KG1 (cell line): ENCODE results near the gene IL15RA.
"Not testable (repeated sequence)": the region's sequence is repeated elsewhere in the genome, so short reads cannot be mapped to it uniquely, and the experiment has no call there.

Experiments
- DNase-seq: peaks from one replicate; lab custom pipeline; 2025; lab: John Stamatoyannopoulos, UW

Gene IL15RA

DNA sequence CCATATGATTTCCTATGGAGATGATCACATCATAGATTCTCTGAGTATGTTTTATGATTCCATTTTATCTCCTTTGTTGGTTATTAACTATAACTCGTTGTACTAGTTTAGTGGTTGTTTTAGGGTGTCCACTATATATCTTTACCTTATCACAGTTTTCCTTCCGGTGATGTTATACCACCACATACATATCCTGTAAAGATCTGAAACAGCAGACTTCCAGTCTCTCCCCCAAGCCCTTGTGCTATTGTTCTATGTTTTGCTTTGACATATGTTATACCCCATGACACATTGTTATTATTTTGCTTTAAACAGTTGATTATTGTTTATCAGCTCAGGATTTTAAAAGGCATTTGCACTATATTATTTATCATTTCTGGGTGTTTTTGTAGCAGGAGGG lies 7.3 kb downstream of the IL15RA start:
- no peak for DNase-seq

DNA sequence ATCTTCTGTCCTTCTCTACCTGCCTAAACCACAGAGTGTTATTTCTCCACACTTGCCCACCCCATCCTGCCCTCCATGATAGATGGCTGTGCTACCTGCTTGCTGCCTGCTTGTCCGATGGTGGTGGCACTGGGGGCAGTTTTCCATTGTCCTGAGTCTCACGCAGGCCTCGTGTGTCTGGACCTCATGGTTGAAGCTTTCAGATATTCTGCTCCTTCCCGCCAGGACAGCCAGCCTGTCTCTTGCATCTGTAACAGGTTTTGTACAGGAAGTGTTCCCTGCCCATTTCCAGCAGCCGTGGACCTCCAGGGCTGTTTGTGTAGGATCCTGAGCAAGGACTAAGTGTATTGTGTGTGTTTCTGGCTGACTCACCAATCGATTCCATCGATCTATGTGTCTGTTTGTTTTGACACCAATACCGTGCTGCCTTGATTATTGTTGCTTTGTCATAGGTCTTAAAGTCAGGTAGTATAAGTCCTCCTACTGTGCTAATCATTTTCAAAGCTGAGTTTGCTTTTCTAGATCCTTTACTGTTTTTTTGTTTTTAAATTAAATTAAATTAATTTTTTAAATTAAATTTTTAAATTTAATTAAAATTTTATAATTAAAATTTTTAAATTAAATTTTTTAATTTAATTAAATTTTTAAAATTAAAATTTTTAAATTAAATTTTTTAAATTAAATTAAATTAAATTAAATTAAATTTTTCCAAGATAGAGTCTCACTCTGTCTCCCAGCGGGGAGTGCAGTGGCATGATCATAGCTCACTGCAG lies 8.5 kb downstream of the IL15RA start:
- DNase-seq = no peak

DNA sequence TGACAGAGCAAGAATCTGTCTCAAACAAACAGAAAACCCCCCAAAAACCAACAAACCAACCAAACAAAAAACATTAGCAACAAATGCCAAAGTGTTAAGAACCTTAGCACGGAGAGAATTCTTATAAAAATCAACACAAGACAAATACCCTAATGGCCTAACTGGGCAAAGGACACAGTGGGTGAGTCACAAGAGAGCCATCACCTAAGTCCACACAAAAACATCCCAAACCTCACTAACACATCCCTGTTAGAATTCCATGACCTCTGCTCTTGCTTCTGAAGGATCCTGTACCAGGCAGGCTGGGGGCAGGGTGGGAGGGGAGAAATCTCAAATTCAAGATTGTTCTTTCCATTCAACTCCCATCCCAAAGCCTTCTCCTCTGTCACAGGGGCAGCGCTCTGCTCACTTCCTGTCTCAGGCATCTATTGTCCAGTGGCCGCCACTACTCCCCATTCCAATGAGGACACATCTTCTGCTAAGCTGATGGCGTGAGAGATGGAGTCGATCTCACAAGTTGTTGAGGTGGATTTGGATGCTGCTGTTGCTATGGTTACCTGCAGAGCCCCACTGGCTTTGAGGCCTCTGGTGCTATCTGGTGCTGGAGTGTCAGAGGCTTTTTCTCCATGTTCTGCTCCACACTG lies 9.2 kb downstream of the IL15RA start:
- DNase-seq = no peak

DNA sequence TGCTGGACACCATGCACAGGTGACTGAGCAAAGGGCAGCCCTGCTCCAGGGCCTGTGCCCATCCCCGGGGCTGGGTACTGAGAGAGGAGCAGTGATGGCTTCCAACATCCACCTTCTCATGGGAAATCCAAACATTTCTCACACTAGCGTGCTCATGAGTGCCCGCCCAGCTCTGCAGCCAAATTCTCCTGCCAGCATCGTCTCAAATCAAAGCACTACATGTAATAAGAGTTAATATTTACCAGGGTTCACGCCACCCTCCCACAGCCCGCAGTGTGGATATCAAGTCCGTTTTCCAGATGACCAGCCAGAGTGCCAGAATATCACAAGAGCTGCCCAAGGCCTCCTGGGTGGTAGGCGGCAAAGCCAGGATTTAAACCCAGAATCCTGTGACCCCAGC lies 12.1 kb downstream of the IL15RA start:
- DNase-seq = no peak

DNA sequence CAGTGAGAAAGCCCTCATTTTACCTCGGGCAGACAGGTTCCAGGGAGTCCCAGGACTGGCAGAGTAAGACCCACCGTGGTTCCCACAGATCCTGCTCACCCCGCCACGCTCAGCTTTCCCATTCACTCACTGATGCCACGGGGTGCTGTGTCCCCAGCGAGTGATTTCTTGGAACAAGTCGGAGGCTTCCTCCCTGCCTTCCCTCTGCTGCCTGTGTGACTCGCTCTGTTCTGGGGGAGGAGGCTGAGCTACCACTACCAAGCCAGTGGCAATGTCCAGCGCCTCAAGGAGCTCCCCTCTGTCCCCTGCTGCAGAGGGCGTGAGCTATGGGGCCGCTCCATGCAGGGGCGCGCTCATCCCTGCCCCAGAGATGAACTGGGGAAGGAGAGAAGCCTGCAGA lies 12.6 kb downstream of the IL15RA start:
- DNase-seq = no peak

DNA sequence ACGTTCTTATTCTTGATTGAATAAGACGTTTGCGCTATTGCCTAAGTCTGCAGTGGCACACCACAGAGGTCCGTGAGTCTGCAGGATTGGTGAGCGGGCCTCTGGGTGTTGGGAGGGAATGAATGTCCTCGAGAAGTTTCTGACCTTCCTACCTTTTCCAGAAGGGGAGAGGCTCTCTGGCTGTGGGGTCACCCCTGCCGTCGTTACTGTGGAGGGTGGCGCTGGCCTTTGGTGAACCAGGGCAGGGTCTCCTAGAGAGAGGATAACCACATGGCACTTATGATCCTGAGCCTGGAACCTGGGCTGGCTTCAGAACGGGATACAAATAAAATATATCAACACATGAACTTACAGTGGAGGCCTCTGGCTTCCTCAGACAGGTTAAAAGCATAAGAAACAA lies 13.8 kb downstream of the IL15RA start:
- DNase-seq = no peak

DNA sequence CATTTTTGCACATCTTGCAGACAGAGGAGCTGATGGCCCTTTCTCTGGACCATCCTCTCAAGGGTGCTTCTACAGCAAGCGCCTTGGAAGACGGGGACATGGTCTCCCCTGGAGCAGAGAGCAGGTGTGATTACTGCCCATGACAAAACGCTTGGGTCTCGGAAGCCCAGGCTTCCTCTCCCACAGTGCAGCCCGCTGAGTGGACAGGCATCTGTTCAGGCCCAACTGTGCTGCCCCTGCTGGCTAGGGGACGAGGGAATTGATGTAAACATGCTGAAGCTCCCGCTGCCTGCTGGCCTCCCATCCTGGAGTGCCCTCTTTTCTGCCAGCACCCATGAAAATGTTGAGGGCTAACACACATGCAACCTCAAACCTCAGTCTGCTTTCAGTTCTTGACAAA lies 14.3 kb downstream of the IL15RA start:
- no peak for DNase-seq

DNA sequence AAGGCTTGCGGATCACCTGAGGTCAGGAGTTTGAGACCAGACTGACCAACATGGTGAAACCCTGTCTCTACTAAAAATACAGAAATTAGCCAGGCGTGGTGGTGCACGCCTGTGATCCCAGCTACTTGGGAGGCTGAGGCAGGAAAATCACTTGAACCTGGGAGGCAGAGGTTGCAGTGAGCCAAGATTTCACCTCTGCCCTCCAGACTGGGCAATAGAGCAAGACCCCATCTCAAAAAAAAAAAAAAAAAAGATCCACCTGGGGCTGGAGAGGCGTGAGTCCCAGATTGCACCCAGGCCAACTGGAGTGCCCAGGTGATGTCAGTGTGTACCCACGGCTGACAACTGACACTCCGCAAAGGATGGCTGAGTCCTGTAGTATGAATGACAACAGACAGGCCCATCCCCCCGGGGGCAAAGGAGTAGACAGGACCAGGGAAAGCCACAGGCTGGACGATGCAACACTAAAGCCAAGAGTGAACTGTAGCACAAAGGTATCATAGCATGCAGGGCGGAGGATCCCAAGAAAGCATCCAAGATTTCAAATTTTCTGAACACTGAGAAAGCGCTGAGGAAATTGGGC lies 14.9 kb downstream of the IL15RA start:
- not testable (repeated sequence) for DNase-seq

DNA sequence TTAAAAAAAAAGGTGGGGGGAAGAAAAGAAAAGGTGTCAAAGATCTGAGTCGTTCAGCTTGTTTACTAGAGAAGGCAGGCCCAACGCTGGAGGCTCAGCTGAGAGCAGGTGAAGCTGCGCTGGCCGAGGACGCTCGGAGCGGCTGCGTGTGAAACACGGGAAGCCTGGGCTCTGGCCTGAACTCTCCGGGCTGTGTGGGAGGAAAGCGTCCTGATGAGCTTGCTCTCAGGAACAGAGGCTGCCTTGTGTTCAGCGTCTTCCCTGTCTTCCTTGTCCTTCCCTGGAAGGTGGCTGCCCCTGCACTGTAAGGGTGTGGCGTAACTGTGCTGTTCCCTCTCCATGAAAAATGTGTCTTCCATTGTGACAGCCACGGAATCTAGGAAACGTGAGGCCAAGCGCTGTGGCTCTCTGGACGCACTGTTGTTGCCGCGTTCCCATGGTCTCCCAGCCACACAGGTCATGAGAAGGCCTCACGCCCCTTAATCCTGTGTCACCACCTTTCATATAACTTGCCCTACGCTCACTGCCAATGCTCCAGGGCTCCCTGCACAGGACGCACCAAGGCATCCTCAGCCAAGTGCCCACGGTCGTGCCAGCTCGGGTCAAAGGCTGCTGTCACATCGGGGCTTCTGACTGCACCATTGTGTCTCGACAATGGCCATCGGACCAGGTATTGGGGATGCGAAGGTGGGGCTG lies 15.8 kb downstream of the IL15RA start:
- no peak for DNase-seq

DNA sequence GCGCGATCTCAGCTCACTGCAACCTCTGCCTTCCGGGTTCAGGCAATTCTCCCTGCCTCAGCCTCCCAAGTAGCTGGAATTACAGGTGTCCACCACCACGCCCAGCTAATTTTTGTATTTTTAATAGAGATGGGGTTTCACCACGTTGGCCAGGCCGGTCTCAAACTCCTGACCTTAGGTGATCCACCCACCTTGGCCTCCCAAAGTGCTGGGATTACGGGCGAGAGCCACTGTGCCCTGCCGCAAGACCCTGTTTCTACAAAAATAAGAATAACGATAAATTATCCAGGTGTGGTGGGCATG lies 16.4 kb downstream of the IL15RA start:
- DNase-seq = not testable (repeated sequence)

DNA sequence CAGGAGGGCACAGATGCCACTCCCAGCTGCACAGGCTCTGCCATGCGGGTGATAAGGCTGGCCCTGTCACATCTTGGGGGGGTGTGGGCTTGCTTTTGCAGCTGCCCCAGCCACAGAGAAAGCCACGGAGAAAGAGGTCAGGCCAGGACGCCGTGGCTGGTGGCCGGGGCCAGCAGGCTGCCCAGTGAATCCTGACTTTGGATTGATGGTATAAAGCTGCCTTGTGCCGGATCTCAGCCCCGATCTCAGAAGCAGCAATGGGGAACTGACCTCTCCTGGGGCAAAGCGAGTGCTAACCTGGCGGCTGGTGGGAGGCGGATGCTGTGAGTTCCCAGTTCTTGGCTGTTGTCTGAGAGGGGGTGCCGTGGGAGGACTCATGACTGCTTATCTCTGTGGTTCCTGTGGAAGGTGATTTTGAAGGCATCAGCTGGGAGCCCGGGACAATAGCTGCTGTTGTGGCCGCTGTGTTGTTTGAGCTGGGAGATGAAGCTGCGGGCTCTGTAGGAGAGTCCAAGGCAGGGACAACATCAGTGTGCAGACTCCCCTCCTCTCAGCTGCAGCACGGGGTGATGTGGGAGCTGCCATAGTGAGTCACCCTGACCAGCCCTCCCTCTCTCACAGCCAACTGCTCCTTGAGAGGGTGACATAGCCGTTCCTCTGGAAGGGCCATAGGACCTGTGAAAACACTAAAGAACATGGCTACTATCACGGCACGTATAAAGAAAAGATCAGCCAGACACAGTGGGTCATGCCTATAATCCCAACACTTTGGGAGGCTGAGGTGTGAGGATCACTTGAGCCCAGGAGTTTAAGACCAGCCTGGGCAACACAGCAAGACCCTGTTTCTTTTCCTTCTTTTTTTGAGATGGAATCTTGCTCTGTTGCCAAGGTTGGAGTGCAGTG lies 17.0 kb downstream of the IL15RA start:
- no peak for DNase-seq

DNA sequence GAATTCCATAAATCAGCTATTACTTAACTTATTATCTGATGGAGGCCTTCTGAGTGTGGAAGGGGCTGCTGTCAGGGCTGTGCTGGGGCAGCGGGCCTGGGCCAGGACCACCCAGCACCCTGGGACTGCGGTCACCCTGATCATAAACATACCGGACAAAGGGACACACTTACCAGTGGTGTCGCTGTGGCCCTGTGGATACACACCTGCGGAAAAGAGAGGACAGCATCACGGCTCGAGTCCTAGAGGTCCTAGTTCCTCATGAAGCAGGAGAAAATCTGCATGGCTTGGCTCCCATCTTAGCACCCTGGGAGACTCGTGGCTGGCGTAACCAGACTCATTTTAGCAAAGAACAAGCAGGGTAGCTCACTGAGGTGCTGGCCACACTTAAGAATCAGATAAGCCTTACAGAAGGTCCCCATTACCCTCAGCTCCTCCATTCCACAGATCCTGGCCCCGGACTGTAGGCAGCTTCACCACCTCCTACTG lies 17.7 kb downstream of the IL15RA start:
- DNase-seq = no peak

DNA sequence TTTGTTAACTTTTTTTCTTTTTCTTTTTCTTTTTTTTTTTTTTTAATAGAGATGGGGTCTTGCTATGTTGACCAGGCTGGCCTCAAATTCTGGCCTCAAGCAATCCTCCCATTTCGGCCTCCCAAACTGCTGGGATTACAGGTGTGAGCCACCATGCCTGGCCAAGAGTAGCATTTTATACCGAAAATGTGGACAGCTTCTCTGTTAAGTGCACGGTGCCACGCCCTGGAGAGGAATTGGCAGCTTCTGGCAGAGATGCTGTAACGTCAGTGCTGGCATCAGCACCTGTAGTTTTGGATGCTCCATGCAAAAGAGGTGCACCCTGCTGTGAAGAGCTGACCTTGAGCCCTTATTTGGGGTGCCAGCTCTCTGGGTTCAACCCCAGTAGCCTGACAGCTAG lies 18.2 kb downstream of the IL15RA start:
- DNase-seq = no peak

DNA sequence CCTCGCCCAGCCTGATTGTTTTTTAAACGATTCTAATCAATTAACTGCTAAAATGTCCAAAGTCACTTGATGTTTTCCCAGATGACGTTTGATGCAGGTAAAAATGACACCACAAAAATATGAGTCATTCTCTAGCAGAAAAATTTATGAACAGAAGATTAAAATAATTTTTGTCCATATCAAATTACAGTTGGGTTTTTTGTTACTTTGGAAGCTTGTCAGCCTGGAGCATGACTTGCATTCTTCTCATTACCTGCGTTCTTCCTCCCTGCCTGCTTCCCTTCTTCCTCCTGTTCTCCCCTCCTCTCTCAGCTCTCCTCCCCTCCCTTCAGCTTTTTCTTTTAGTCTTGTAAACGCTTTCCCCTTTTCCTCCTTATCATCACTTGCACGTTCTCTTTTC lies 18.7 kb downstream of the IL15RA start:
- DNase-seq = no peak

DNA sequence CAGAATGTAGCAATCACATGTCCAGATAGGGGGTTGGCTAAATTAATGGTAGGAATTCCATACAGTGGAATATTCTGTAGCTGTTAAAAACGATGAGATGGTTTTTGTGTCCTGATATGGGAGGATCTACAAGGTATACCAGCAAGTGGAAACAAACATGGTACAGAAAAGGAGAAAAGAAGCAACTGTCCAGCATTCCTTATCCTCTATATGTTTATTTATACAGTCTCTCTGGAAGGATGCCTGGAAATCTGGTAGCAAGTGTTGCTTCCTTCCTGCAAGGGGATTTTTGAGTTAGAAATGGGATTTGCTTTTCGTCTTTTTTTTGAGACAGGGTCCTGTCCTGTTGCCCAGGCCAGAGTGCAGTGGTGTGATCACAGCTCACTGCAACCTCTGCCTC lies 19.3 kb downstream of the IL15RA start:
- DNase-seq = no peak

DNA sequence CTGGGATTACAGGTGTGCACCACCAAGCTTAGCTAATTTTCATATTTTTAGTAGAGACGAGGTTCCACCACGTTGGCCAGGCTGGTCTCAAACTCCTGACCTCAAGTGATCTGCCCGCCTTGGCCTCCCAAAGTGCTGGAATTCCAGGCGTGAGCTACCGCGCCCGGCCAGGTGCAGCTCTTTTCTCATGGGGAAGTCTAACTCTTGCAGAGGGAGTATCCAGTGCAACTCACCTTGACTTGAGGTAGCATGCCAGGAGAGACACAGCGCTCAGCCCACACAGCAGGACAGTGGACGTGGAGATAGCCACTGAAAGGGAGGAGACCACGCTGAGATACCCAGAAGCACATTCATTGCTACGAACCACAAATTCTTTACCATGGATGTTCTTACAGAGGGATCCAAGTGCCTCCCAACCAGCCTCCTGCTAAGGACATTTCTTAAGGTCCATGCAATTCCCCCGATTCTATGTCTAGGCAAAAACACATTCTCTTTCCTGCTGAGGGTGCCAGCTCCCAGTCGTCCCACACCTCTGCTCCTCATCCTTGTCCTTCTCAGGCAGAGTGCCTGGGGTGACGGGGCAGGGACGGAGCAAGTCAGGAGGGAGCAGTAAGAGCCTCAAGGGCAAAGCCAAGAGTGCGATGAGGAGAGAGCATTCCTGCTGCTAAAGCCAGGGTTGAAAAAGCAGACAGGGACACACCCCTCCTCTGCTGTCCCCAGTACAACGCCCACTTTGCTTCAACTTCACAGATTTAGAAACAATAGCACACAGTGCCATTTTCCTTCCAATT lies 21.0 kb downstream of the IL15RA start:
- DNase-seq = no peak

DNA sequence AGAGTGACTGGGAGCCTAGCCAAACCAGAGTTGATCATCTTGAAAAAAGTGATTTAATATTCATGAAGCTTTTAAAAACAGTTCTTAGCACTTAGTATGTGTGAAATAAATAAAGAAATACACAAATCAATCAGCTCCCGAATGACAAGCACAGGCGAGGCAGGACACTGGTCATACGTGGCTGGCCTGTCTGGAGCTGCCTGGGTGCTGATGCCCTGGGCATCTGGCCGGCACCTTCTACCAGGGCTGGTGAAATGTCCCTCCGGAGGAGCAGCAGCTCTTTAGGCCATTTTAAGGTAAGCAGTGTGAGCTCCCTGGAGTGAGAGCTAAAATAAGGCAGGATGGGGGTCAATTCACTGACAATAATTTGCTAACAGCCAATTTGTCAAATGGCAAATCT lies 23.7 kb downstream of the IL15RA start:
- no peak for DNase-seq

DNA sequence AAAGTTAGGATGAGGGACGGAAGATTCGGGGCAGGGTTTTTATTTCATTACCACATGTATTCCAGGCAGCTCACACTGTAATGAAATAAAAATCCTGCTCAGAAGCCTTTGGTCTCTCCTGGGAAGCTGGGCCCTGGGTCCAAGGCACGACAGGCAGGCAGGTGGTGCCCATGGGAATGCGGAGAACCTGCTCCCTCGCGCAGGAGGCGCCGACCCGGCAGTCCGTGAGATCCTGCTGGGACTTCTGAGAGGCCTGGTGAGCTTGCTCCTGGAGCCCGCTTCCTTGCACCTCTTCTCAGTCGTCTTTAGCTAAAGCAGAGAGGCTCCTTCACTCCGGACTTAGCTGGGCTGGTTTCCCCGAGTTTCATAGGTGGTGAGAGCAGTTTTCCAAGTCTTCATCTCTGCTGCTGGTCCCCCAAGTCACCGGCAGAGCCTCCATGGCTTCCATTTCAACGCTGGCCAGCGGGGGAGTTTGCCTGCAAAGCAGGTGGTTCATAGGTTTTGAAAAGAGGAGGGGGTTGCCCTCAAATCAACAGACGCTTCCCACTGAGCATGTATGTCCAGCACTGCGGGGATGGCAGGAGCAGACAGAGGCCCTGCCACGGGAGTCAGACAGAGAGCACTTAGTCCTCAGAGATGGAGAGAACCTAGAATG lies 24.5 kb downstream of the IL15RA start:
- no peak for DNase-seq

DNA sequence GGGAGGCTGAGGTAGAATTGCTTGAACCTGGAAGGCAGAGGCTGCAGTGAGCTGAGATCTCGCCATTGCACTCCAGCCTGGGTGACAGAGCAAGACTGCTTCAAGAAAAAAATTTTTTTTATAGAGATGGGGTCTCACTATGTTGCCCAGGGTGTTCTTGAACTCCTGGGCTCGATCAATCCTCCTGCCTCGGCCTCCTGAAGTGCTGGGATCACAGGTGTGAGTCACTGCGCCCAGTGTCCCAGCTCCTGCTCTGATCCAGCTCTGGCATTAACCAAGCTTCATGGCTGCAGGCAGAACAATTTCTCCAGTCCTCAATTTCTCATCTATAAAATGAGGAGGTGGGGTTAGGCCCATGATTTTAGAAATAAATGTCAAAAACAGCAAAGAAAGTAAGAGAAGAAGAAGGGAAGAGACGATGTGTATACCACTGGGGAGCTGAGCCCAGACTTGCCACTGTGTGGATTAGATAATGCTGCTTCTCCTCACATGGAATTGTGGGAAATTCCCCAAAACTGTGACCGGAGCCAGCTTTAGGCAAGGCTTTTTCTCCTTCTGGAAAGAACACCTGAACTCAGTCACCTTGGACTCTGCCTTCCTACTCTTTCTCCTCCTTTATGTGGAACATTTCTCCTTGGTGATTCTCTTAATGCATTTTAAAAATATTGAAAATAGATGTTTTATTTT lies 25.5 kb downstream of the IL15RA start:
- DNase-seq = no peak

DNA sequence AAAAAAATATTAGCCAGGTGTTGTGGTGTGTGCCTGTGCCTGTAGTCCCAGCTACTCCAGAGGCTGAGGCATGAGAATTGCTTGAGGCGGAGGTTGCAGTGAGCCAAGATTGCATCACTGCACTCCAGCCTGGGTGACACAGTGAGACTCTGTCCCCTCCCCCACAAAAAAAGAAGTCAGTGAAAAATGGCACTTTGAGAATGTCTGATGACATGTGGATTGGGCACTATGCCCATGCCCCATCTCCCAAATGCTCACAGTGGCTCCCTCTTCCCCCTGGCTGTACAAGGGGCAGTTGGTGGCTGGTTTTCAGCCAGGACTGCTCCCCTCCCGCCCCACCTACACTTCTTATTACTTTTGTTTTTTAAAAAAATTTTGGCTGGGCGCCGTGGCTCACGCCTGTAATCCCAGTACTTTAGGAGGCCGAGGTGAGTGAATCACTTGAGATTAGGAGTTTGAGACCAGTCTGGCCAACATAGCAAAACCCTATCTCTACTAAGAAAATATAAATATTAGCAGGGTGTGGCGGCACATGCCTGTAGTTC lies 26.1 kb downstream of the IL15RA start:
- DNase-seq = no peak
